ENCODE measurements around the gene REL. TPM values are rescaled to one million over a fixed set of nuclear protein-coding genes. Genes with fewer than 3 reads are reported as not detected.

REL gene
- total RNA-seq, 1 donor from 2014 or later = 17.3 TPM

- no peak for DNase-seq (ENCODE audit: extremely low read depth, low read depth, low spot score)
Measured at GRCh38 chr2:60961457-60961856, 80.1 kb downstream of the REL start.

GRCh38 chr2:60962528-60962927 lies 81.2 kb downstream of the REL start:
- no peak for DNase-seq (ENCODE audit: extremely low read depth, low read depth, low spot score)

GRCh38 chr2:60963190-60963589 lies 81.8 kb downstream of the REL start:
- no peak for DNase-seq (ENCODE audit: extremely low read depth, low read depth, low spot score)

- no peak for DNase-seq (ENCODE audit: extremely low read depth, low read depth, low spot score)
Measured at GRCh38 chr2:60964651-60965498, 83.5 kb downstream of the REL start.

GRCh38 chr2:60965499-60965785 lies 84.1 kb downstream of the REL start:
- DNase-seq (ENCODE audit: extremely low read depth, low read depth, low spot score) = no peak

GRCh38 chr2:60966507-60967405 lies 85.4 kb downstream of the REL start:
- no peak for DNase-seq (ENCODE audit: extremely low read depth, low read depth, low spot score)

GRCh38 chr2:60972889-60973656 lies 91.7 kb downstream of the REL start:
- DNase-seq (ENCODE audit: extremely low read depth, low read depth, low spot score) = no peak

- DNase-seq (ENCODE audit: extremely low read depth, low read depth, low spot score) = no peak
Measured at GRCh38 chr2:60973705-60974104, 92.3 kb downstream of the REL start.

- DNase-seq (ENCODE audit: extremely low read depth, low read depth, low spot score) = no peak
Measured at GRCh38 chr2:60974652-60975051, 93.3 kb downstream of the REL start.

Other genes with a start within 250 kb of the REL start
- 10.7 and 14.3 TPM in 2 replicates for gene PAPOLG, start 125.3 kb upstream of the REL start, total RNA-seq
- 23.2 and 31.8 TPM in 2 replicates for gene PEX13, start 136.1 kb downstream of the REL start, total RNA-seq
- 9.3 and 16.0 TPM in 2 replicates for gene PUS10, start 136.7 kb downstream of the REL start, total RNA-seq
- gene SANBR, start 184.3 kb downstream of the REL start, total RNA-seq = 8.5 and 16.0 TPM in 2 replicates